Effector memory CD8-positive, alpha-beta T cell (primary cell): ENCODE results near the gene MYEOV.

Source experiments
- ATAC-seq: fragments of 150-1000 bp; cut with Tn5 transposase; replicated peaks from 2 replicates; pipeline ENCODE4 v1.10.0; 2021; ENCODE audit warnings: mild to moderate bottlenecking, moderate library complexity
- DNase-seq, 3 experiments: peaks; one replicate each; pipeline ENCODE4 v3.0.0; 2021
- H3K27ac Mint-ChIP-seq, 2 donors: one replicate each; pipeline ENCODE4 v1.8.0; 2022; ENCODE audit warnings: mild to moderate bottlenecking in 2 of 2, mixed read lengths in 2 of 2, moderate library complexity in 2 of 2
- H3K27me3 Mint-ChIP-seq, 2 donors: one replicate each; pipeline ENCODE4 v1.8.0; 2022; ENCODE audit warnings: mixed read lengths in 2 of 2
- H3K36me3 Mint-ChIP-seq: one replicate; pipeline ENCODE4 v1.8.0; 2022; ENCODE audit warnings: mild to moderate bottlenecking, moderate library complexity, mixed read lengths; ENCODE audit not compliant: insufficient read depth
- H3K4me1 Mint-ChIP-seq, 2 donors: one replicate each; pipeline ENCODE4 v1.8.0; 2022; ENCODE audit warnings: low read depth in 2 of 2, mixed read lengths in 2 of 2
- H3K4me3 Mint-ChIP-seq, 2 donors: one replicate each; pipeline ENCODE4 v1.8.0; 2022; ENCODE audit warnings: mild to moderate bottlenecking in 2 of 2, mixed read lengths in 2 of 2, moderate library complexity in 2 of 2
- H3K9me3 Mint-ChIP-seq, 2 donors: one replicate each; pipeline ENCODE4 v1.8.0; 2022; ENCODE audit warnings: mixed read lengths in 2 of 2
- total RNA-seq, 9 experiments: gene quantifications; one replicate each; lab custom pipeline; 2026; lab: John Stamatoyannopoulos, UW

MYEOV gene
- total RNA-seq = 0 to 0.39 (median 0.06) reads per million in 9 experiments

DNA sequence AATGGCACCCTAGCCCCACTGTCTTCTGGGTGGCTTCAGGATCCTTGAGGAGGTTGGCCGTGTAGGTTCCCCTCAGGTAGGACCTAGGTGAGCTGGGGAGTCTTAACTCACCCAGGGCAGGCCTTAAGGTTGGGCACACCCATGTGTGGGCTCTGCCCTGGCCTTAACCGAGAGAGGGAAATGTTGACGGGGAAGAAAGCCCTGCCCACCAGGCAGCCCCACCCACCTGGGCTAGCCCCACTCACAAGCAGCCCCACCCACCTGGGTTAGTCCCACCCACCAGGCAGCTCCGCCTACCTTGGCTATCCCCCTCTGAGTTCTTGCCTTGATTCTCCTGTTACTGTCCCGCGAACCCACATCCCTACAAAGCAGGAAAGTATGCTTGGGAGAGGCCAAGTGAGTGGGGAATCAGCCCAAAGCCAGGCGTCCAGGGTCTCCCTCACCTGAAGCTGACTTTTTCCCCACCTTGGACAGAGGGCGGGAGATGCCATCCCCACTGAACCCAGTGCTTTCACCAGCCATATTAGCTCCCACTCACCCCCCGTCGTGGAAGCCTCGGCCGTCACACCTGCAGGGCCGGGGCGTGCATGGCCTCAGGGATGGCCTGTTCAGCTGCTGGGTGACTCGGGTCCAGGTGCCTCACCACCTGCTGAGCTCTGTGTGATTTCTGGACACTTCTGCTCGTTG is at the start of gene MYEOV:
Gene MYEOV (plus strand): TSS at position 337 of the 687 bp plus-strand sequence. CDS start 1,200 bp downstream, outside the sequence.
- Mint-ChIP-seq H3K4me3 (no peak within 1 kb of the TSS), H3K36me3 (peaks cover 21% of the 10 kb centered on the region), H3K27ac (no peak within 1 kb of the TSS), H3K4me1 (peaks cover 31 to 34% of the 10 kb centered on the region in 2 donors), H3K9me3 (peaks cover 0 to 2% of the 10 kb centered on the region in 2 donors), H3K27me3 (peaks cover 0 to 6% of the 10 kb centered on the region in 2 donors)
- DNase-seq (peak in 1 of 3 experiments; percentile 18), ATAC-seq (no peak)

GRCh38 chr11:69244266-69244665 is 49.7 kb upstream of the MYEOV start:
- Mint-ChIP-seq H3K9me3 (no peaks in the 10 kb centered on the region), H3K4me3 (no peak overlapping the region), H3K27me3 (peaks cover 8 to 18% of the 10 kb centered on the region in 2 donors), H3K36me3 (no peaks in the 10 kb centered on the region), H3K4me1 (peaks cover 0 to 2% of the 10 kb centered on the region in 2 donors), H3K27ac (no peak overlapping the region)
- no peak for DNase-seq
- ATAC-seq = no peak

DNA sequence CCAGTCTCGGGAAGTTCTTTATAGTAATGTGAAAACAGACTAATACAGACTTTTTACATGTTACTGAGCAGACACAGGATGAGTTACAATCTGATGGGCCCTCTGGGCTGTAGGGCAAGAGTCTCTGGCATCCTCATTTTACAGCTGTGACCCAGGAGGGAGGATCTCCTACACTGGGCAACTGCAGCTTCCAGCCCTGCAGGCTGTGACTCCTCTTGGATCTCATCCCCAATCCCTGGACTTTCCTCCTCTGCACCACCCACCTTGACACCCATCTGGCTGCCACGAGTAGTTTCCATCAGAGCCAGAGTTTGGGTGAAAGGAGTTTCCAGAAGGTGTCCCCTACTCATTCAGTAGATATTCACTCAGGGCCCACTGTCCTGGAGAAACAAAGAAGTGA is 48.9 kb upstream of the MYEOV start:
- no peak for DNase-seq
- peaks cover 13 to 26% of the 10 kb centered on the region in 2 donors for H3K27me3 Mint-ChIP-seq
- no peak for ATAC-seq
- no peak overlapping the region for H3K27ac Mint-ChIP-seq
- peaks cover 0 to 2% of the 10 kb centered on the region in 2 donors for H3K4me1 Mint-ChIP-seq
- no peaks in the 10 kb centered on the region for H3K36me3 Mint-ChIP-seq
- no peak overlapping the region for H3K4me3 Mint-ChIP-seq
- no peaks in the 10 kb centered on the region for H3K9me3 Mint-ChIP-seq

- Mint-ChIP-seq H3K4me1 (peaks cover 0 to 2% of the 10 kb centered on the region in 2 donors), H3K36me3 (no peaks in the 10 kb centered on the region), H3K27ac (no peak overlapping the region), H3K4me3 (no peak overlapping the region), H3K27me3 (peaks cover 13 to 32% of the 10 kb centered on the region in 2 donors), H3K9me3 (no peaks in the 10 kb centered on the region)
- no peak for ATAC-seq
- DNase-seq = no peak
These were observed 48.2 kb upstream of the MYEOV start for GRCh38 chr11:69245491-69246345.

DNA sequence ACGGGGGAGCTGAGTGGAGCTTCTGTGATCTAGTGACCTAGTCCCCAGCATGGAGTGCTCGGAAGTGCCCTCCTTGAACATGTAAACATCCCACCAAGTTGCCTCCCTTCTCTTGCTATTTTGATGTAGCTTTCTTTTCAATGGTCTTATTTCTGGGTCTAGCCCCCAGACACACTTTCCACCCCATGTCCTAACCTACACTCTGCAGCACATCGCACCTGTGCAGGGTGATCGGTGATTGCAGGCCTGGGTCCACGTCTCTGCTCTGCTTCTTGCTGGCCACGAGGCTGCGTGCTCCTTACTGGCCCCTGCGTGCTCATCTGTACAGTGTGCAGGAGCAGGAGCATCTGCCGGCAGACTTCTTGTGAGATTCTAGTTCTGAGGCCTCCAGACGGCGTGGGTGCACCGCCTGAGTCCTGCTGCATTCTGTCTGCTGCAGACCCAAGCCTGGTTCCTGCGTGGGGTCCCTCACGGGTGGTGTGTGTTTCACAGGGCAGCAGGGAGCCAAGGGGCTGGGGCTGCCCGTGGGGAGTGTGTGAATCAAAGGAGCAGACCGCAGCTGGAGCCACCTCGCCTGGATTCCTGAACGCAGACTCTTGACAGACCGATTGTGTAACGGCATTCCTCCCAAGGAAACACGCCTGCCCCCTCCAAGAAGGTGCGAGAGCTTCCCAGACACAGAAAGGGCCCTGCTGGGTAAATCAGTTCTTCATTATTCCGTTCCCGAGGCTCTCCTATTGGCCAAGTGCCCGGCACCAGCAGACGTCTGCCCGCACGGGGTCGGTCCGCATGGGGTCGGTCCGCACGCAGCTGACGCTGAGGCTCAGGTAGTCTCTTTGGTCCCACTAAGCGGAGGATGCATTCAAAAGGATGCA is 44.4 kb upstream of the MYEOV start:
- Mint-ChIP-seq H3K36me3 (no peaks in the 10 kb centered on the region), H3K4me1 (no peaks in the 10 kb centered on the region), H3K27me3 (peaks cover 33 to 71% of the 10 kb centered on the region in 2 donors), H3K4me3 (no peak overlapping the region), H3K9me3 (no peaks in the 10 kb centered on the region), H3K27ac (no peak overlapping the region)
- no peak for ATAC-seq
- no peak for DNase-seq

- Mint-ChIP-seq H3K4me3 (no peak overlapping the region), H3K27ac (no peak overlapping the region), H3K9me3 (no peaks in the 10 kb centered on the region), H3K4me1 (no peaks in the 10 kb centered on the region), H3K36me3 (no peaks in the 10 kb centered on the region), H3K27me3 (peaks cover 40 to 79% of the 10 kb centered on the region in 2 donors)
- ATAC-seq (no peak), DNase-seq (no peak)
These were observed 43.5 kb upstream of the MYEOV start for GRCh38 chr11:69250186-69251056.

- no peak for ATAC-seq
- H3K27ac Mint-ChIP-seq = no peak overlapping the region
These were observed 42.9 kb upstream of the MYEOV start for GRCh38 chr11:69251057-69251393.

DNA sequence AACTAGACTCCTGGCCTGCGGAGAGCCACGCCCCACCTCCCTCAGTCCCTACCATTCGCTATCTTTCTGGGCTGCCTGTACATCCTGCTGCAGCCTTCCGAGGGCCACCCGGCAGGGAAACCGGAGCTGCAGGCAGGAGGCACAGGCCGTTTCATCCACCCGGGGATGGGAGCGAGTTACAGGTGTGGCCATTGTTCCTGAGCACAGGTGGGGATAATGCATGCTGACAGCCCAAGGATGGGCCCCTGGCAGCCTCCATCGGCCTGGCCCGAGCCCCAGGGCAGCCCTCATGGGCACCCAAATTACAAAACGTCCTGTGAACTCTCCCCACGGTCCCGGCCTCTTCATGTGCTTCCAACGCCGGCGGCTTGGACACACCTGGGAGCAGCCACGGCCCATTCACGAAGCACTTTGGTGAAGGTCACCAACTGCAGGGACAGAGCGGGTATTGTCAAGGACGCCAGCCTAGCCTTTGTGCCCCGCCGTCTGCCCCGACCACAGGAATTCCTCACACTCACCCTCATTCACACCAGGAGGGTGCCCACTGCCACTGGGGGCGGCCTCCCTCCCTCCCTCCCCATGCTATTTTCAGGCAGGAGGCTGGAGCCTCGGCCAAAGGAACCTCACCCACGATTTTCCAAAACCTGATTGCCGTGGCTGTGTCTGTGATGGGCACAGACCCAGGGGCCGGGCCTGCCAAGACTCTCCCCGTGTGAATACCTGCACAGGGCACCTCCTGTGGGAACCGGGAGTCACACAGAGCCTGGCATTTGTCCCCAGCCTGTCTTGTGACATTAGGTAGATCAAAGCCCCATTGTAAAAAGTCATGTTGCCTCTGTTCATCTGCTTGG is 42.1 kb upstream of the MYEOV start:
- H3K4me3 Mint-ChIP-seq = no peak overlapping the region
- ATAC-seq = no peak
- DNase-seq = no peak
- H3K4me1 Mint-ChIP-seq = no peaks in the 10 kb centered on the region
- no peak overlapping the region for H3K27ac Mint-ChIP-seq
- H3K27me3 Mint-ChIP-seq = peaks cover 49 to 94% of the 10 kb centered on the region in 2 donors
- H3K9me3 Mint-ChIP-seq = no peaks in the 10 kb centered on the region
- H3K36me3 Mint-ChIP-seq = no peaks in the 10 kb centered on the region

More at GRCh38 chr11:69251057-69251393, 42.9 kb upstream of the MYEOV start:
- H3K36me3 Mint-ChIP-seq = no peaks in the 10 kb centered on the region
- H3K4me1 Mint-ChIP-seq = no peaks in the 10 kb centered on the region
- no peak overlapping the region for H3K4me3 Mint-ChIP-seq
- no peaks in the 10 kb centered on the region for H3K9me3 Mint-ChIP-seq
- DNase-seq = no peak
- peaks cover 43 to 85% of the 10 kb centered on the region in 2 donors for H3K27me3 Mint-ChIP-seq

DNA sequence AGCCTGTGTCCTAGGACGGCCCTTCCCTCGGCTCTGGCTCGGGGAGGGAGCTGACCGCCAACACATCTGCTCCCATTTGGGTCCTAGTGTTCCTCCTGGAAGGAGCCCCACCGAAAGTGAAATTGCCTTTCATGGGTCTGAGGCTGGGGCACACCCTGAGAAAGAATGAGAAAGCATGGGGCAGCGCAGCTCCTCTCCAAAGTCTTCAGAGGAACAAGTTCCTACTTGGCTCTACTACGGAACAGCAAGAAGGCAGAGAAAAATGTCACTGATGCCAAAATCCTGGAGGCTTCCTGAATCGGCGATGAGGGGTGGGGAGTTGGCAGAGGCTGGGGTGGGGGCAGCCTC is 41.5 kb upstream of the MYEOV start:
- Mint-ChIP-seq H3K27ac (no peak overlapping the region), H3K27me3 (peaks cover 49 to 100% of the 10 kb centered on the region in 2 donors), H3K4me3 (no peak overlapping the region), H3K36me3 (no peaks in the 10 kb centered on the region), H3K9me3 (no peaks in the 10 kb centered on the region), H3K4me1 (no peaks in the 10 kb centered on the region)
- no peak for ATAC-seq
- no peak for DNase-seq

DNA sequence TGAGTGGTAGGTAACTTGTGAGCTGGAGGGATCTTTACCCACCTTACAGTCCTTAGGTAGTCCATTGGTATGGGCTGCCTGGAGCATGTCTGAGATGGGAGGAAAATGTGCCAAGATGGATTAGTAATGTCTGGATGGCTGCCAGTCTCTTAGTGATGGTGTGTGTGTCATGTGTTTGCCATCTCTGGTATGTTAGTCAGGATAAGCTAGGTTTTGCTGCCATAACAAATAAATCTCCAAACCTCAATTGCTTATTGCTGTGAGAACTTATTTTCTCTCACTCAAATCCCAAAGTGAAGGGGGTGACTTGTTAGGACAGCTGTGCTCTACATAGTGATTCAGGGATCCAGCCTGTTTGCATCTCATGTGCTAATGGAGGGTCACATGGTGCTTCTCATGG is 40.9 kb upstream of the MYEOV start:
- Mint-ChIP-seq H3K36me3 (no peaks in the 10 kb centered on the region), H3K4me1 (no peaks in the 10 kb centered on the region), H3K4me3 (no peak overlapping the region), H3K27me3 (peaks cover 49 to 100% of the 10 kb centered on the region in 2 donors), H3K27ac (no peak overlapping the region), H3K9me3 (no peaks in the 10 kb centered on the region)
- ATAC-seq (no peak), DNase-seq (no peak)

DNA sequence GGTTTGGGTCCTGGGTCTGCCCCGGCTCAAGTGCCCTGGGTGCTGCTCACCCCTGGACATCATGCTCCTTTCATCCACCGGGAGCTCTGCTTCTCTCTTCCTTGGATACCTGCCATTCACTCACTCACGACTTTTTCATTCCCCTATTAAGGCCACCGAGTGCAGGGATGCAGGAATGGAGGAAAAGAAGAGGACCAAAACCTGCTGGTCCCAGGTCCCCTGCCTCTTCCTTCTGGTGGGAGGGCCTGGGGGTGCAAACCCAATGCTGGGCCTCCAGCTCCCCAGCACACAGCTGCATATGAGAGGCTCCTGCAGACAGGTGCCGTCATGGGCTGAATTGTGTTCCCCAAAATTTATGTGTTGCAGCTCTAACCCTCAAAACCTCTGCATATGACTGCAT is 36.8 kb upstream of the MYEOV start:
- Mint-ChIP-seq H3K4me1 (no peaks in the 10 kb centered on the region), H3K27ac (no peak overlapping the region), H3K9me3 (no peaks in the 10 kb centered on the region), H3K4me3 (no peak overlapping the region), H3K36me3 (no peaks in the 10 kb centered on the region), H3K27me3 (peaks cover 38 to 60% of the 10 kb centered on the region in 2 donors)
- no peak for DNase-seq
- ATAC-seq = no peak
